ENCODE results near the gene ELK3.
A peak's percentile ranks its signal among the peaks of the same experiment; 100 is the strongest.

The ELK3 gene

DNA sequence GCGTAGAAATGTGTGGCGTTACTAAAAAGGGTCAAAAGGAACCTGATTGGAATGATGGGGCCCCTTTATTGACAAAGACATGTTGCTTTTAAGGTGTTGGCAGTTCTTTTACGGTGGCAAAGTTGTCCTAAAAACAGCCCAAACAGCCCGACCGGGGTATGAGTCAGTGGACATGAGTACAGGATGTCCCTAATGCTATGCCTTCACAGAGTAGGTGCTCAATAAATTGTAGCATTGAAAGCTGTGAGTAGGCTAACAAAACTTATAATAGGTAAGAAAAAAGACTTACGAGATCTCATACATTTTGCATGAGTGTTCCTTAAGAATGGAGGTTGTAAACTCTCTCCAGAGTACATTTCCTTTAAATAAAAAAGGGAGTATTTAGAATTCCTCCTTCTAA lies 2.6 kb downstream of the ELK3 start:
- ATAC-seq, result no peak
- no peak for TF ChIP-seq ARNTL (CRISPR knock-in tag; IDR thresholded peaks at IDR 0.05; ENCODE audit: borderline replicate concordance, low read depth)

GRCh38 chr12:96197503-96198272 lies 3.5 kb downstream of the ELK3 start:
- peak; percentile 58 for ATAC-seq
- TF ChIP-seq, protein P1, sequence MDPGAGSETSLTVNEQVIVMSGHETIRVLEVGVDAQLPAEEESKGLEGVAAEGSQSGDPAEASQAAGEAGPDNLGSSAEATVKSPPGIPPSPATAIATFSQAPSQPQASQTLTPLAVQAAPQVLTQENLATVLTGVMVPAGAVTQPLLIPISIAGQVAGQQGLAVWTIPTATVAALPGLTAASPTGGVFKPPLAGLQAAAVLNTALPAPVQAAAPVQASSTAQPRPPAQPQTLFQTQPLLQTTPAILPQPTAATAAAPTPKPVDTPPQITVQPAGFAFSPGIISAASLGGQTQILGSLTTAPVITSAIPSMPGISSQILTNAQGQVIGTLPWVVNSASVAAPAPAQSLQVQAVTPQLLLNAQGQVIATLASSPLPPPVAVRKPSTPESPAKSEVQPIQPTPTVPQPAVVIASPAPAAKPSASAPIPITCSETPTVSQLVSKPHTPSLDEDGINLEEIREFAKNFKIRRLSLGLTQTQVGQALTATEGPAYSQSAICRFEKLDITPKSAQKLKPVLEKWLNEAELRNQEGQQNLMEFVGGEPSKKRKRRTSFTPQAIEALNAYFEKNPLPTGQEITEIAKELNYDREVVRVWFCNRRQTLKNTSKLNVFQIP (CRISPR knock-in tag; IDR thresholded peaks at IDR 0.05; ENCODE audit: borderline replicate concordance, low read depth), result no peak
- TF ChIP-seq ARNTL (CRISPR knock-in tag; IDR thresholded peaks at IDR 0.05; ENCODE audit: borderline replicate concordance, low read depth) (no peak), PPARA (CRISPR knock-in tag; IDR thresholded peaks at IDR 0.05; ENCODE audit: borderline replicate concordance) (no peak), ISL1 (CRISPR knock-in tag; IDR thresholded peaks at IDR 0.05) (peak; percentile 16; the same call in 1 of the 2 replicates)

GRCh38 chr12:96198965-96199364 lies 4.8 kb downstream of the ELK3 start:
- ATAC-seq, result peak; percentile 46
- TF ChIP-seq TOX (CRISPR knock-in tag; IDR thresholded peaks at IDR 0.05; ENCODE audit: borderline replicate concordance), result no peak

DNA sequence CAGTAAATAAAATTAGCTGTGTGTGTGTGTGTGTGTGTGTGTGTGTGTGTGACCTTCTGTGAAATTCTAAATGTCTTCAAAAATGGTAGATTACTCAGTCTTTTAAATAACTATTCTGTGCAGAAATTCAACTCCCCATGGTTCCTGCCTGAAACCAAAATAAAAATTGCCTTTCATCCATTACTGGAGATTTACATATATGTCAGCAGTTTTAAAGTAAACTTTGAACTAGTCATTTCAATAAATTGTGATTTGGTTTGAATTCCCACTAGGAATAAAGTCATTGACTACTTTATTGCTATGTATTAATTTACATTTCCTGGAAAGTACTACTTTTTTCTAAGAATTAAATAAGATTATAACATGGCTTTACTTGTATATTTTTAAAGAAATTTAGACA lies 5.3 kb downstream of the ELK3 start:
- ATAC-seq, result no peak
- TF ChIP-seq BACH2 (CRISPR knock-in tag; IDR thresholded peaks at IDR 0.05; ENCODE audit: borderline replicate concordance) (no peak), CSRNP3 (CRISPR knock-in tag; IDR thresholded peaks at IDR 0.05) (no peak), TCF4 (CRISPR knock-in tag; IDR thresholded peaks at IDR 0.05; ENCODE audit: borderline replicate concordance) (no peak), GLIS3 (CRISPR knock-in tag; IDR thresholded peaks at IDR 0.05) (no peak), ZNF70 (CRISPR knock-in tag; IDR thresholded peaks at IDR 0.05) (no peak), ZNF565 (CRISPR knock-in tag; conservative IDR thresholded peaks at IDR 0.05; ENCODE audit: low read depth) (no peak), ESRRG (CRISPR knock-in tag; IDR thresholded peaks at IDR 0.05) (no peak), ZFP3 (CRISPR knock-in tag; IDR thresholded peaks at IDR 0.05) (no peak), ZC3H10 (CRISPR knock-in tag; IDR thresholded peaks at IDR 0.05) (no peak), TOX (CRISPR knock-in tag; IDR thresholded peaks at IDR 0.05; ENCODE audit: borderline replicate concordance) (no peak), ZFP30 (CRISPR knock-in tag; IDR thresholded peaks at IDR 0.05) (no peak), ZNF8 (CRISPR knock-in tag; IDR thresholded peaks at IDR 0.05) (no peak), PATZ1 (CRISPR knock-in tag; IDR thresholded peaks at IDR 0.05; ENCODE audit: borderline replicate concordance) (no peak)
- TF ChIP-seq, protein P2, sequence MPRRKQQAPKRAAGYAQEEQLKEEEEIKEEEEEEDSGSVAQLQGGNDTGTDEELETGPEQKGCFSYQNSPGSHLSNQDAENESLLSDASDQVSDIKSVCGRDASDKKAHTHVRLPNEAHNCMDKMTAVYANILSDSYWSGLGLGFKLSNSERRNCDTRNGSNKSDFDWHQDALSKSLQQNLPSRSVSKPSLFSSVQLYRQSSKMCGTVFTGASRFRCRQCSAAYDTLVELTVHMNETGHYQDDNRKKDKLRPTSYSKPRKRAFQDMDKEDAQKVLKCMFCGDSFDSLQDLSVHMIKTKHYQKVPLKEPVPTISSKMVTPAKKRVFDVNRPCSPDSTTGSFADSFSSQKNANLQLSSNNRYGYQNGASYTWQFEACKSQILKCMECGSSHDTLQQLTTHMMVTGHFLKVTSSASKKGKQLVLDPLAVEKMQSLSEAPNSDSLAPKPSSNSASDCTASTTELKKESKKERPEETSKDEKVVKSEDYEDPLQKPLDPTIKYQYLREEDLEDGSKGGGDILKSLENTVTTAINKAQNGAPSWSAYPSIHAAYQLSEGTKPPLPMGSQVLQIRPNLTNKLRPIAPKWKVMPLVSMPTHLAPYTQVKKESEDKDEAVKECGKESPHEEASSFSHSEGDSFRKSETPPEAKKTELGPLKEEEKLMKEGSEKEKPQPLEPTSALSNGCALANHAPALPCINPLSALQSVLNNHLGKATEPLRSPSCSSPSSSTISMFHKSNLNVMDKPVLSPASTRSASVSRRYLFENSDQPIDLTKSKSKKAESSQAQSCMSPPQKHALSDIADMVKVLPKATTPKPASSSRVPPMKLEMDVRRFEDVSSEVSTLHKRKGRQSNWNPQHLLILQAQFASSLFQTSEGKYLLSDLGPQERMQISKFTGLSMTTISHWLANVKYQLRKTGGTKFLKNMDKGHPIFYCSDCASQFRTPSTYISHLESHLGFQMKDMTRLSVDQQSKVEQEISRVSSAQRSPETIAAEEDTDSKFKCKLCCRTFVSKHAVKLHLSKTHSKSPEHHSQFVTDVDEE (CRISPR knock-in tag; IDR thresholded peaks at IDR 0.05), result no peak
- TF ChIP-seq, protein P1 (CRISPR knock-in tag; IDR thresholded peaks at IDR 0.05; ENCODE audit: borderline replicate concordance, low read depth), result no peak
- TF ChIP-seq, protein P3, sequence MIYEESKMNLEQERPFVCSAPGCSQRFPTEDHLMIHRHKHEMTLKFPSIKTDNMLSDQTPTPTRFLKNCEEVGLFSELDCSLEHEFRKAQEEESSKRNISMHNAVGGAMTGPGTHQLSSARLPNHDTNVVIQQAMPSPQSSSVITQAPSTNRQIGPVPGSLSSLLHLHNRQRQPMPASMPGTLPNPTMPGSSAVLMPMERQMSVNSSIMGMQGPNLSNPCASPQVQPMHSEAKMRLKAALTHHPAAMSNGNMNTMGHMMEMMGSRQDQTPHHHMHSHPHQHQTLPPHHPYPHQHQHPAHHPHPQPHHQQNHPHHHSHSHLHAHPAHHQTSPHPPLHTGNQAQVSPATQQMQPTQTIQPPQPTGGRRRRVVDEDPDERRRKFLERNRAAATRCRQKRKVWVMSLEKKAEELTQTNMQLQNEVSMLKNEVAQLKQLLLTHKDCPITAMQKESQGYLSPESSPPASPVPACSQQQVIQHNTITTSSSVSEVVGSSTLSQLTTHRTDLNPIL (CRISPR knock-in tag; IDR thresholded peaks at IDR 0.05; ENCODE audit: low read depth), result no peak
